Fibroblast of lung (primary cell): ENCODE results near the gene NFIL3. TPM values are rescaled to one million over a fixed set of nuclear protein-coding genes. Genes with fewer than 3 reads are reported as not detected.
A peak's percentile ranks its signal among the peaks of the same experiment; 100 is the strongest.

Experiments used
- DNase-seq, 2 donors: peaks; one replicate each; pipeline versions ENCODE4 v3.0.0 to v3.0.0-alpha.2; 2010; ENCODE audit warnings: low read depth in 2 of 2
- H2AFZ ChIP-seq: 2 replicates; pipeline ENCODE4 v1.5.1; 2012; ENCODE audit warnings: low read length, control low read depth, inconsistent platforms
- H3K27ac ChIP-seq: 2 replicates; pipeline ENCODE4 v1.5.1; 2011; ENCODE audit warnings: low read length, control low read depth; ENCODE audit not compliant: insufficient read depth
- H3K27me3 ChIP-seq: 2 replicates; pipeline ENCODE4 v1.5.1; 2011; ENCODE audit warnings: mild to moderate bottlenecking, low read length; ENCODE audit not compliant: control insufficient read depth, insufficient read depth
- H3K36me3 ChIP-seq: 2 replicates; pipeline ENCODE4 v1.5.1; 2011; ENCODE audit warnings: low read length; ENCODE audit not compliant: control insufficient read depth, insufficient read depth
- H3K4me1 ChIP-seq: 2 replicates; pipeline ENCODE4 v1.5.1; 2011; ENCODE audit warnings: low read length; ENCODE audit not compliant: control insufficient read depth, insufficient read depth; ENCODE audit errors: extremely low read depth
- H3K4me2 ChIP-seq: 2 replicates; pipeline ENCODE4 v1.5.1; 2011; ENCODE audit warnings: low read length, control low read depth; ENCODE audit not compliant: insufficient read depth; ENCODE audit errors: extremely low read depth
- H3K4me3 ChIP-seq, 4 experiments: fragments of 200-600 bp in 1 of 4; sonication (generic) in 1 of 4; replicated peaks in 1 of 4; 2 replicates each; pipeline ENCODE4 v1.5.1; 2011 to 2016; ENCODE audit warnings: low read length in 4 of 4, low read depth in 3 of 4, mild to moderate bottlenecking in 3 of 4, control low read depth in 2 of 4, inconsistent platforms in 1 of 4, mixed read lengths in 1 of 4; ENCODE audit not compliant: insufficient read depth in 1 of 4; ENCODE audit errors: control extremely low read depth in 1 of 4
- H3K79me2 ChIP-seq: 2 replicates; pipeline ENCODE4 v1.5.1; 2012; ENCODE audit warnings: mild to moderate bottlenecking, low read length, inconsistent platforms; ENCODE audit not compliant: control insufficient read depth, insufficient read depth
- H3K9ac ChIP-seq: 2 replicates; pipeline ENCODE4 v1.5.1; 2011; ENCODE audit warnings: mild to moderate bottlenecking, low read length, control low read depth; ENCODE audit not compliant: insufficient read depth
- H3K9me3 ChIP-seq: 2 replicates; pipeline ENCODE4 v1.5.1; 2012; ENCODE audit warnings: low read depth, low read length; ENCODE audit not compliant: control insufficient read depth, insufficient read depth
- H4K20me1 ChIP-seq: 2 replicates; pipeline ENCODE4 v1.5.1; 2011; ENCODE audit warnings: low read length; ENCODE audit not compliant: control insufficient read depth, insufficient read depth; ENCODE audit errors: extremely low read depth
- CTCF ChIP-seq, 2 donors: IDR thresholded peaks in 1 of 2; conservative IDR thresholded peaks in 1 of 2; 1 replicate in 1 of 2; 2 replicates in 1 of 2; pipeline ENCODE4 v1.5.1; 2011 to 2012; ENCODE audit warnings: low read length in 2 of 2, control low read depth in 1 of 2, inconsistent platforms in 1 of 2, low read depth in 1 of 2, mild to moderate bottlenecking in 1 of 2
- EZH2 ChIP-seq: IDR thresholded peaks from 2 replicates; pipeline ENCODE4 v1.5.1; 2012; ENCODE audit warnings: low read length, control low read depth, mild to moderate bottlenecking; ENCODE audit errors: missing control alignments
- polyA plus RNA-seq, 2 donors: library from polyadenylated mRNA; depleted of rRNA in 1 of 2; stranded (reverse) in 1 of 2; unstranded in 1 of 2; fragments of >200 nt; gene quantifications; 2 replicates each; pipeline ENCODE4 v1.2.1, GENCODE V29; 2011 to 2012; ENCODE audit warnings: missing spikeins in 1 of 2
- total RNA-seq: library from RNA; depleted of rRNA; stranded (reverse); fragments of >200 nt; gene quantifications from 2 replicates; pipeline ENCODE4 v1.2.1, GENCODE V29; 2014

NFIL3 gene
- total and polyA plus RNA-seq, 2 donors (not counting 1 experiment from before 2014, with no cell fraction given) = 58.7 to 62.3 TPM

GRCh38 chr9:91398926-91399325 lies 24.7 kb downstream of the NFIL3 start:
- no peaks in the 10 kb centered on the region for H3K36me3 ChIP-seq
- no peak for DNase-seq
- no peak overlapping the region for H3K9ac ChIP-seq
- H3K4me3 ChIP-seq = no peak overlapping the region
- H3K27ac ChIP-seq = no peak overlapping the region
- no peaks in the 10 kb centered on the region for H3K27me3 ChIP-seq
- no peak overlapping the region for H3K4me2 ChIP-seq
- H3K4me1 ChIP-seq = peaks cover 3% of the 10 kb centered on the region
- no peaks in the 10 kb centered on the region for H4K20me1 ChIP-seq
- no peak for TF ChIP-seq EZH2
- TF ChIP-seq CTCF (conservative IDR thresholded peaks at IDR 0.05 in 1 of 2, IDR thresholded peaks at IDR 0.05 in 1 of 2; ENCODE audit: low read depth in 1 of 2, low read length in 2 of 2) = no peak
- no peaks in the 10 kb centered on the region for H3K9me3 ChIP-seq
- H2AFZ ChIP-seq = no peak overlapping the region
- H3K79me2 ChIP-seq = no peaks in the 10 kb centered on the region

GRCh38 chr9:91395553-91396471 lies 27.8 kb downstream of the NFIL3 start:
- no peak for TF ChIP-seq EZH2
- no peak for TF ChIP-seq CTCF (conservative IDR thresholded peaks at IDR 0.05 in 1 of 2, IDR thresholded peaks at IDR 0.05 in 1 of 2; ENCODE audit: low read depth in 1 of 2, low read length in 2 of 2)
- no peak overlapping the region for H3K4me3 ChIP-seq
- H4K20me1 ChIP-seq = no peaks in the 10 kb centered on the region
- H3K27ac ChIP-seq = no peak overlapping the region
- H3K79me2 ChIP-seq = no peaks in the 10 kb centered on the region
- no peaks in the 10 kb centered on the region for H3K36me3 ChIP-seq
- H3K4me2 ChIP-seq = peak overlapping the region; percentile 58
- H3K9me3 ChIP-seq = no peaks in the 10 kb centered on the region
- H3K9ac ChIP-seq = no peak overlapping the region
- H3K4me1 ChIP-seq = peaks cover 5% of the 10 kb centered on the region
- no peak overlapping the region for H2AFZ ChIP-seq
- DNase-seq = peak; percentile 89 to 95
- no peaks in the 10 kb centered on the region for H3K27me3 ChIP-seq

GRCh38 chr9:91395106-91395552 lies 28.5 kb downstream of the NFIL3 start:
- DNase-seq = peak; percentile 13 to 83
- H2AFZ ChIP-seq = no peak overlapping the region
- H4K20me1 ChIP-seq = no peaks in the 10 kb centered on the region
- no peaks in the 10 kb centered on the region for H3K9me3 ChIP-seq
- no peak for TF ChIP-seq EZH2
- TF ChIP-seq CTCF (conservative IDR thresholded peaks at IDR 0.05 in 1 of 2, IDR thresholded peaks at IDR 0.05 in 1 of 2; ENCODE audit: low read depth in 1 of 2, low read length in 2 of 2) = no peak
- H3K36me3 ChIP-seq = no peaks in the 10 kb centered on the region
- H3K4me1 ChIP-seq = peaks cover 5% of the 10 kb centered on the region
- H3K9ac ChIP-seq = no peak overlapping the region
- H3K4me3 ChIP-seq = no peak overlapping the region
- H3K79me2 ChIP-seq = no peaks in the 10 kb centered on the region
- H3K27me3 ChIP-seq = no peaks in the 10 kb centered on the region
- no peak overlapping the region for H3K27ac ChIP-seq
- no peak overlapping the region for H3K4me2 ChIP-seq
